ENCODE data around the gene PARD6B.
"Not testable (repeated sequence)": the region's sequence is repeated elsewhere in the genome, so short reads cannot be mapped to it uniquely, and the experiment has no call there.

Gene PARD6B

GRCh38 chr20:50790651-50791277 lies 59.4 kb downstream of the PARD6B start:
- H3K9ac ChIP-seq, result peak overlapping the region; percentile 77 to 91 (median 86)
- H3K27me3 ChIP-seq, result no peaks in the 10 kb centered on the region
- no peak for TF ChIP-seq Cebpa-rat (IDR thresholded peaks at IDR 0.05)
- H4K20me1 ChIP-seq, result no peaks in the 10 kb centered on the region
- H3K4me2 ChIP-seq, result peak overlapping the region; percentile 56 to 84 (median 76)
- H3K36me3 ChIP-seq, result no peaks in the 10 kb centered on the region
- H3K9me3 ChIP-seq (replicated peaks in 1 of 11), result no peaks in the 10 kb centered on the region
- H3K4me3 ChIP-seq, result peak overlapping the region in 1 of 10 experiments; percentile 15; a peak in 2 of 20 replicates
- H3K4me1 ChIP-seq, result peaks cover 26 to 63% (median 57%) of the 10 kb centered on the region in 10 experiments
- H3K27ac ChIP-seq, result peak overlapping the region; percentile 77 to 98 (median 92)

- peak overlapping the region in 7 of 11 experiments; percentile 0 to 89 (median 24); a peak in 3 of 22 replicates for H3K9ac ChIP-seq
- H3K4me1 ChIP-seq, result peaks cover 27 to 69% (median 66%) of the 10 kb centered on the region in 10 experiments
- no peaks in the 10 kb centered on the region for H3K27me3 ChIP-seq
- no peaks in the 10 kb centered on the region for H3K9me3 ChIP-seq (replicated peaks in 1 of 11)
- no peaks in the 10 kb centered on the region for H4K20me1 ChIP-seq
- no peak overlapping the region for H3K4me3 ChIP-seq
- H3K4me2 ChIP-seq, result peak overlapping the region in 9 of 11 experiments; percentile 78 to 94 (median 89); a peak in 14 of 22 replicates
- TF ChIP-seq Cebpa-rat (IDR thresholded peaks at IDR 0.05), result no peak
- H3K36me3 ChIP-seq, result peaks cover 0 to 11% (median 3%) of the 10 kb centered on the region in 11 experiments; a peak in 6 of 22 replicates
- H3K27ac ChIP-seq, result peak overlapping the region in 6 of 11 experiments; percentile 84 to 91 (median 87); a peak in 10 of 22 replicates
These were observed 61.6 kb downstream of the PARD6B start for GRCh38 chr20:50792708-50793574.

GRCh38 chr20:50793575-50794016 lies 62.2 kb downstream of the PARD6B start:
- Histone ChIP-seq H3K4me1 (peaks cover 20 to 69% (median 62%) of the 10 kb centered on the region in 10 experiments), H3K4me3 (peak overlapping the region; percentile 74 to 95 (median 92); a peak in 17 of 20 replicates), H3K27ac (peak overlapping the region in 9 of 11 experiments; percentile 70 to 92 (median 87); a peak in 17 of 22 replicates), H3K36me3 (peaks cover 0 to 18% (median 3%) of the 10 kb centered on the region in 11 experiments; a peak in 6 of 22 replicates), H3K4me2 (peak overlapping the region; percentile 78 to 95 (median 90)), H3K9ac (peak overlapping the region in 10 of 11 experiments; percentile 36 to 92 (median 89); a peak in 14 of 22 replicates)
- H4K20me1 ChIP-seq; H3K9me3 ChIP-seq (replicated peaks in 1 of 11); H3K27me3 ChIP-seq: not testable (repeated sequence)

GRCh38 chr20:50794181-50794845 lies 62.9 kb downstream of the PARD6B start:
- H3K36me3 ChIP-seq, result peaks cover 0 to 18% (median 3%) of the 10 kb centered on the region in 11 experiments; a peak in 7 of 22 replicates
- H3K9me3 ChIP-seq (replicated peaks in 1 of 11), result no peaks in the 10 kb centered on the region
- H3K9ac ChIP-seq, result peak overlapping the region; percentile 36 to 92 (median 89); a peak in 21 of 22 replicates
- H4K20me1 ChIP-seq, result peaks cover 0 to 8% (median 0%) of the 10 kb centered on the region in 11 experiments; a peak in 2 of 22 replicates
- peak in 3 of 11 experiments; percentile 15 to 43 (median 24); a peak in 2 of 22 replicates for TF ChIP-seq Cebpa-rat (IDR thresholded peaks at IDR 0.05)
- peak overlapping the region; percentile 78 to 95 (median 90) for H3K4me2 ChIP-seq
- H3K4me3 ChIP-seq, result peak overlapping the region; percentile 74 to 95 (median 92)
- H3K27ac ChIP-seq, result peak overlapping the region in 10 of 11 experiments; percentile 18 to 92 (median 87); a peak in 20 of 22 replicates
- H3K4me1 ChIP-seq, result peaks cover 20 to 71% (median 63%) of the 10 kb centered on the region in 10 experiments
- no peaks in the 10 kb centered on the region for H3K27me3 ChIP-seq

- Histone ChIP-seq H3K27ac (peak within 1 kb of the TSS; percentile 4 to 92 (median 87); a peak in 20 of 22 replicates), H3K9ac (peak within 1 kb of the TSS; percentile 71 to 92 (median 89)), H3K9me3 (replicated peaks in 1 of 11) (no peaks in the 10 kb centered on the region), H3K27me3 (no peaks in the 10 kb centered on the region), H3K36me3 (peaks cover 0 to 22% (median 3%) of the 10 kb centered on the region in 11 experiments; a peak in 7 of 22 replicates), H3K4me3 (peak within 1 kb of the TSS; percentile 74 to 95 (median 92)), H3K4me1 (peaks cover 27 to 76% (median 68%) of the 10 kb centered on the region in 10 experiments), H4K20me1 (peaks cover 0 to 11% (median 0%) of the 10 kb centered on the region in 11 experiments; a peak in 2 of 22 replicates), H3K4me2 (peak within 1 kb of the TSS; percentile 78 to 95 (median 90))
- TF ChIP-seq Cebpa-rat (IDR thresholded peaks at IDR 0.05), result no peak
These were observed 63.7 kb downstream of the PARD6B start, which contains the start of gene BCAS4 for GRCh38 chr20:50794846-50795634. TSS of gene BCAS4 (plus strand) at chr20:50795061. CDS start at chr20:50795084, 23 bp downstream.

GRCh38 chr20:50797142-50797541 lies 65.8 kb downstream of the PARD6B start:
- Histone ChIP-seq H3K27ac (0 out of 22 replicates have a peak overlapping the region, but pooled peaks of 1 of the 11 experiments have one; percentile 2), H3K9ac (peak overlapping the region in 4 of 11 experiments; percentile 5 to 43 (median 12); a peak in 4 of 22 replicates), H3K4me3 (peak overlapping the region in 1 of 10 experiments; percentile 33; a peak in 1 of 20 replicates), H4K20me1 (peaks cover 0 to 16% (median 0%) of the 10 kb centered on the region in 11 experiments; a peak in 2 of 22 replicates), H3K4me2 (peak overlapping the region in 8 of 11 experiments; percentile 34 to 67 (median 54); a peak in 16 of 22 replicates), H3K36me3 (peaks cover 0 to 38% (median 10%) of the 10 kb centered on the region in 11 experiments; a peak in 9 of 22 replicates), H3K9me3 (replicated peaks in 1 of 11) (no peaks in the 10 kb centered on the region), H3K27me3 (no peaks in the 10 kb centered on the region), H3K4me1 (peaks cover 21 to 81% (median 58%) of the 10 kb centered on the region in 10 experiments)
- no peak for TF ChIP-seq Cebpa-rat (IDR thresholded peaks at IDR 0.05)

GRCh38 chr20:50798650-50799049 lies 67.3 kb downstream of the PARD6B start:
- H4K20me1 ChIP-seq, result peaks cover 0 to 16% (median 0%) of the 10 kb centered on the region in 11 experiments; a peak in 2 of 22 replicates
- peak overlapping the region in 5 of 11 experiments; percentile 19 to 64 (median 20); a peak in 7 of 22 replicates for H3K27ac ChIP-seq
- H3K4me1 ChIP-seq, result peaks cover 20 to 82% (median 52%) of the 10 kb centered on the region in 10 experiments
- TF ChIP-seq Cebpa-rat (IDR thresholded peaks at IDR 0.05), result no peak
- no peak overlapping the region for H3K4me3 ChIP-seq
- H3K27me3 ChIP-seq, result no peaks in the 10 kb centered on the region
- peak overlapping the region in 8 of 11 experiments; percentile 37 to 68 (median 54); a peak in 8 of 22 replicates for H3K9ac ChIP-seq
- no peaks in the 10 kb centered on the region for H3K9me3 ChIP-seq (replicated peaks in 1 of 11)
- H3K4me2 ChIP-seq, result peak overlapping the region in 9 of 11 experiments; percentile 36 to 76 (median 64); a peak in 17 of 22 replicates
- H3K36me3 ChIP-seq, result peaks cover 0 to 38% (median 10%) of the 10 kb centered on the region in 11 experiments; a peak in 9 of 22 replicates

Measured in BLaER1 treated with 17β-estradiol and CSF1 and Interleukin-3, amounts not matched to agents 10 nM and 100 nM (cell line).